Measurements from ENCODE around the gene SYNGR1. TPM values are rescaled to one million over a fixed set of nuclear protein-coding genes. Genes with fewer than 3 reads are reported as not detected.

Gene SYNGR1
- polyA plus RNA-seq, 2 of the 4 experiments (the other 2 are of a cell fraction) = 6.7 to 14.5 TPM

- H3K4me1 ChIP-seq = peaks cover 4% of the 10 kb centered on the region; the same call in 1 of the 3 replicates
- ChIA-PET CTCF (interaction anchor here (0.6 to 2.7 kb wide), 3 partner anchors 9 to 19 kb away, joined by 3 to 6 read pairs (median 3); no protein-coding TSS in a partner anchor), POLR2A (interaction anchor here (1.8 kb wide), 1 partner anchor 30 kb away, joined by 13 read pairs; the partner anchor contains the start of gene RPL3)
- TF ChIP-seq FOSB (CRISPR knock-in tag; IDR thresholded peaks at IDR 0.05) (no peak), CEBPB (IDR thresholded peaks at IDR 0.05) (peak in 1 of 2 experiments; percentile 53; a peak in 1 of 4 replicates)
- FAIRE-seq (no peak), DNase-seq (ENCODE audit: low read depth in 1 of 2, low spot score in 1 of 2) (no peak), ATAC-seq (no peak; a peak in 1 of 6 replicates)
- peak overlapping the region; percentile 60 to 98; a peak in 4 of 6 replicates for H3K27ac ChIP-seq
- 80% methylated on average over 8 of the region's 11 CpGs for WGBS (ENCODE audit: missing lambda C conversion rate)
- no peaks in the 10 kb centered on the region for H3K9me3 ChIP-seq
- H3K4me3 ChIP-seq = peak overlapping the region; percentile 72
- H3K4me2 ChIP-seq = peak overlapping the region; percentile 85
These were observed 784 bp upstream of the SYNGR1 start for GRCh38 chr22:39348909-39349505.

- H3K4me2 ChIP-seq = peak overlapping the region; percentile 85
- ChIA-PET CTCF (interaction anchor here (0.6 to 2.7 kb wide), 3 partner anchors 9 to 20 kb away, joined by 3 to 6 read pairs (median 3); no protein-coding TSS in a partner anchor), POLR2A (interaction anchor here (1.8 kb wide), 1 partner anchor 30 kb away, joined by 13 read pairs; the partner anchor contains the start of gene RPL3)
- DNase-seq (ENCODE audit: low read depth in 1 of 2, low spot score in 1 of 2) (peak in 1 of 2 experiments; percentile 36), FAIRE-seq (no peak), ATAC-seq (peak; percentile 52 to 69; a peak in 5 of 6 replicates)
- peak overlapping the region; percentile 75 to 98 for H3K27ac ChIP-seq
- H3K9me3 ChIP-seq = no peaks in the 10 kb centered on the region
- TF ChIP-seq E2F6 (IDR thresholded peaks at IDR 0.05; ENCODE audit: borderline replicate concordance, low read depth) (no peak), SMC3 (IDR thresholded peaks at IDR 0.05) (no peak), HES2 (IDR thresholded peaks at IDR 0.05) (no peak), RAD21 (conservative IDR thresholded peaks at IDR 0.05 in 1 of 2, IDR thresholded peaks at IDR 0.05 in 1 of 2) (no peak), POLR2A (IDR thresholded peaks at IDR 0.05; ENCODE audit: low read length) (peak; percentile 23; the same call in 1 of the 2 replicates), MYC (IDR thresholded peaks at IDR 0.05; ENCODE audit: borderline replicate concordance, low read length) (no peak), TP53 (CRISPR knock-in tag; IDR thresholded peaks at IDR 0.05) (no peak)
- peak overlapping the region; percentile 72 for H3K4me3 ChIP-seq
- H3K4me1 ChIP-seq = peaks cover 4% of the 10 kb centered on the region; the same call in 1 of the 3 replicates
- 50% methylated on average over 8 of the region's 57 CpGs for WGBS (ENCODE audit: missing lambda C conversion rate)
These were observed 255 bp upstream of the SYNGR1 start for GRCh38 chr22:39349506-39349966.

DNA sequence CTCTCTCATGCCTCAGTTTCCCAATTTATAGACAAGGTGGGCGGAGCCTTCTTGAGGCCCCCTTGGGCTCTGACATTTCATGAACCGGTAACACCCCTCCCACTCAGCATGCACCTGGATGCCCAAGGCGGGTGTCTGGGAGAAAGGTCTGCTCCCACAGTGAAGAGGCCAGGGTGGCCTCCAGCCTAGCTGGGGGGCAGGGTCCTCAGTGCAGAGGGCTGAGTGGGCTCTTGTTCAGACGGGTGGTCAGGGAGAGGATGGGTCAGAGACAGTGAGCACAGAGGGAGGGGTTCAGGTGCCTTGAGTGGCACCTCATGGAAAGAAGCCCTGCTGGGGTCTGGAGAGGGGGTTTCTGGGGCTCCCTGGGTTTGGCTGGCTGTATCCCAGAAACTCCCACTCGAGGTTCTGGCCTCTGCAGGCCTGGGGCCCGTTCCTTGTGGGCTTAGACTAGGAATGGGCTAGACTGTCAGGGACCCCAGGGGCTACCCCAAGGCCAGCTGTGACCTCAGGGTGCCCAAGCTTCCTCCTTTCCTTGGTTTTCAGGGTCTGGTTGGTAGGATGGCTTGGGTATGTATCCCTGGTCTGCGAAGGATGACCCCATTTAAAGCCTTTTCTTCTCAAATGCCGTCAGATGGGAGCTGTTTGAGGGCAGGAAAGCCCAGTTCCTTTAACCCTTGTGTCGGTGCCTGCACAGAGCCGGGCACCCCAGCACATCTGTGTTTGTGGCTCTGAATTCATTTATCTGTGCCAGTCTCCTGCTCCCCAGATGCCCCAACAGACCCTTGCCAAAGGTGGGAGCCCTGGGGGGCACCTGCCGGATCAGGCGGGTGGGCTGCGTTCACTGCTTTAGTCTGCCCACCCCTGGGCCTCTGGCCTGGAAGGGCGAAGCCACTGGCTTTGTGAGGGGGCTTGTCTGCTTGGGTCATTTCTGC lies 1.2 kb downstream of the SYNGR1 start:
- peaks cover 4% of the 10 kb centered on the region; the same call in 1 of the 3 replicates for H3K4me1 ChIP-seq
- WGBS (ENCODE audit: missing lambda C conversion rate) = 82% methylated on average over 10 of the region's 14 CpGs
- POLR2A ChIA-PET = no interaction called here
- DNase-seq (ENCODE audit: low read depth in 1 of 2, low spot score in 1 of 2) = no peak
- ATAC-seq = no peak; a peak in 2 of 6 replicates
- H3K27ac ChIP-seq = peak overlapping the region in 1 of 2 experiments; percentile 98; a peak in 3 of 6 replicates
- peak overlapping the region; percentile 72; the same call in 2 of the 3 replicates for H3K4me3 ChIP-seq
- FAIRE-seq = no peak
- TF ChIP-seq TP53 (CRISPR knock-in tag; IDR thresholded peaks at IDR 0.05) (no peak), MYC (IDR thresholded peaks at IDR 0.05; ENCODE audit: borderline replicate concordance, low read length) (no peak), ZC3H11A (IDR thresholded peaks at IDR 0.05) (no peak), NR3C1 (IDR thresholded peaks at IDR 0.05) (no peak), MAZ (IDR thresholded peaks at IDR 0.05; ENCODE audit: borderline replicate concordance, low read depth, low read length) (no peak), RNF2 (IDR thresholded peaks at IDR 0.05; ENCODE audit: borderline replicate concordance, low read depth) (no peak), RFX5 (IDR thresholded peaks at IDR 0.05) (no peak), CHD2 (IDR thresholded peaks at IDR 0.05; ENCODE audit: low read length, partially characterized antibody) (no peak), RAD21 (conservative IDR thresholded peaks at IDR 0.05 in 1 of 2, IDR thresholded peaks at IDR 0.05 in 1 of 2) (no peak), JUN (IDR thresholded peaks at IDR 0.05) (no peak), HEYL (CRISPR knock-in tag; IDR thresholded peaks at IDR 0.05) (no peak), RCOR1 (IDR thresholded peaks at IDR 0.05; ENCODE audit: low read depth, low read length) (no peak), ELK1 (IDR thresholded peaks at IDR 0.05; ENCODE audit: low read depth, low read length) (no peak), HDAC2 (IDR thresholded peaks at IDR 0.05) (no peak), CTCF (IDR thresholded peaks at IDR 0.05) (no peak), GATA3 (IDR thresholded peaks at IDR 0.05; ENCODE audit: borderline replicate concordance) (no peak), CBX2 (IDR thresholded peaks at IDR 0.05; ENCODE audit: borderline replicate concordance, low read depth) (no peak), PBX3 (IDR thresholded peaks at IDR 0.05) (no peak), KDM1A (IDR thresholded peaks at IDR 0.05; ENCODE audit: low read depth) (no peak), MAX (IDR thresholded peaks at IDR 0.05) (no peak)
- peak overlapping the region; percentile 85 for H3K4me2 ChIP-seq
- no peaks in the 10 kb centered on the region for H3K9me3 ChIP-seq
- CTCF ChIA-PET = interaction anchor here (0.9 kb wide), 1 partner anchor 34 kb away, joined by 3 read pairs; no protein-coding TSS in a partner anchor

Data from A549 (cell line).